Fibroblast of peridontal ligament (primary cell): ENCODE measurements around the gene NPW.

Experiments used
- DNase-seq: peaks from one replicate; pipeline ENCODE4 v3.0.0-alpha.2; 2010; ENCODE audit errors: extremely low read depth

Gene NPW

GRCh38 chr16:2048116-2048543 lies 28.5 kb downstream of the NPW start:
- DNase-seq, result no peak

DNA sequence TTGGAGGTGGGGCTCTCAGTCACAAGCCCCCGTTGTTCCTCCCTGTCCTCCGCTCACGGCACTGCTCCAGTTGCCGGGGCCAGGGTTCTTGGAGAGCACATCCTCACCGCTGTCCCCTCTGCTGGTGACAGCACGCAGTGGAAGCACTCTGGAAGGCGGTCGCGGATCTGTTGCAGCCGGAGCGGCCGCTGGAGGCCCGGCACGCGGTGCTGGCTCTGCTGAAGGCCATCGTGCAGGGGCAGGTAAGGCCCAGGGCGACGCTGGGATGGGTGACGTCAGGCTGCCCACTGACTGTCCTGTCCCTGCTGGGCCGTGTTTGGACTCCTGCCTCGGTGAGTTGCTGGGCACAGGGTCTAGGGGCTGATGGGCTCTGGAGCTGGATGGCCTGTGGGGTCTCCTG lies 33.6 kb downstream of the NPW start:
- DNase-seq, result no peak

DNA sequence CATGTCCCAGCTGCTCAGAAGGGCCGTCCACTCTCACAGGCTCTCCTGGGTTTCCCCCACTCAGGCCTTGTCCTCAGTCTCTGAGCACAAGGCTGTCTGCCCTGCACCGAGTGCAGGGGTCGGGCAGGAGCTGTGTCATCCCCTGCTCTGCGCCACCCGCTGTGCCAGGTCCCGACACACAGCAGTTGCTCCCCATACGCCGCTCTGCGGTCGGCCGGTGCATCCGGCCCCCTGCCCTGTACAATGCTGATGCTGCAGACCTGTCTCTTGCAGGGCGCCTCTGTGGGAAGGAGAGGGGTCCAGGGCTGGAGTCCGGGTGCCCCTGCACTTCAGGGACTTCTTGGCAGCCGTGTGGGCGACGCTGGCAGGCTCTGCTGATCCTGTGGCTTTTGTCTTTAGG lies 34.3 kb downstream of the NPW start:
- DNase-seq, result no peak

GRCh38 chr16:2054543-2055245 lies 35.1 kb downstream of the NPW start:
- no peak for DNase-seq

DNA sequence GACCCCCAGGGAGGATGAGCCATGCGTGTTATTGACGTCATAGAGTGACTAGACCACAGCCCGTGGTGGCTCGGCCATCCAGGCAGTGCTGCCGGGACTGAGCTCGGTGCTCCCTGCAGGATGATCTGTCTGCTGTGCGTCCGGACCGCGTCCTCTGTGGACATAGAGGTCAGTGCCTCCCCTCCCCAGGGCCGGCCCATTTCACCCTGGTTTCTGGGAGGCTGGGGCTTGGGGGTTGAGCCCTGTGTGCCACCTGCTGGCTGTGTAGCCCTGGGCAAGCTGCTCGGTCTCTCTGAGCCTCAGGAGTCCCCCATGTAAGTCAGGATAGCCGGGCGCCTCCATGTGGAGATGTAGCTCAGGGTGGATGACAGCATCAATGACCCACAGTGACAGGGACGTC lies 36.5 kb downstream of the NPW start:
- DNase-seq, result peak; percentile 20

- no peak for DNase-seq
Measured at GRCh38 chr16:2056681-2057407, 37.3 kb downstream of the NPW start.

DNA sequence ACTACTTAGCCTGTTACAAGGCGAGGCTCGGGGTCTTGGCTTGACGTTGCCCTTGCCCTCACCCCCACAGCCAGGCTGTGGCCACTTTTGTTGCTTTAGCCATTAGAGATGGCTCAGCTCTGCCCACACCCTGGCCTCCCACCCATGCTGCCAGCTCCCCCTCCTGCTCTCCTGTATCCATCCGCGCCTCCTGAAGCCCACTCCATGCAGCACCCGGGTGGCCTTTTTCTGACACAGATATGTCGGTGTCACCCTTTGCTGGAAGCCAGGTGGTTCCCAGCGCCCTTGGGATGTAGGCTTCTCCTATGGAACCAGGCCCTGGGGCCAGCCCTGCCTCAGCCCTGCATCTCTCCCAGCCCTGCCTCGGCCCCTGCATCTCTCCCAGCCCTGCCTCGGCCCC lies 37.9 kb downstream of the NPW start:
- no peak for DNase-seq

GRCh38 chr16:2058420-2058819 lies 38.8 kb downstream of the NPW start:
- DNase-seq, result no peak

DNA sequence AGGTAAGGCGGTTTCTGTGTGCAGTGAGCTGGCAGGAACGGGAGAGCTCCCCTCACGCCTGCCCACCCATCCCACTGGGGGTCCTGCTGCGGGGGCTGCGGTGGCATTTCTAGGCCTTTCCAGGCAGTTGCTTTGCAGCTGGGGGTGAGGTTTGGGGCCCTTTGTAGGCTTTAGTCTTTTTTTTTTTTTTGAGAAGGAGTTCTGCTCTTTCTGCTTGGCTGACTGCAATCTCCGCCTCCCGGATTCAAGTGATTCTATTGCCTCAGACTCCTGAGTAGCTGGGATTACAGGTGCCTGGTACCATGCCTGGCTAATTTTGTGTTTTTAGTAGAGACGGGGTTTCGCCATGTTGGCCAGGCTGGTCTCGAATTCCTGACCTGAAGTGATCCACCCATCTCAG lies 39.3 kb downstream of the NPW start:
- DNase-seq, result no peak

DNA sequence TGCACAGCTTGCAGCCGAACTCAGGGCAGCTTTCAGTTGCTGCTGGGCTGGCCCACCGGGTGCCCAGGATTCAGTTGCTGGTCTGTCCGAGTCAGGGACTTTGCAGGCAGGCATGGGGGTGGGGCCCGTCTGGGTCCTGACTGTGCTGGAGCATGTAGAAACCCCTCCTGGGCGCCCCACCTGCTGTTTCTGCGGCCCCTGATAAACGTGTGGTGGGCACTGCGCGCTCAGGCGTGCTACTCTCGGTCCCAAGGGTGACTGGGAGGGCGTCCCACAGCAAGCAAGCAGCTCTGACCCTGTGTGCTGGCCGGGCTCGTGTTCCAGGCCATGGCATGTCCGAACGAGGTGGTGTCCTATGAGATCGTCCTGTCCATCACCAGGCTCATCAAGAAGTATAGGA lies 40.8 kb downstream of the NPW start:
- DNase-seq, result no peak

DNA sequence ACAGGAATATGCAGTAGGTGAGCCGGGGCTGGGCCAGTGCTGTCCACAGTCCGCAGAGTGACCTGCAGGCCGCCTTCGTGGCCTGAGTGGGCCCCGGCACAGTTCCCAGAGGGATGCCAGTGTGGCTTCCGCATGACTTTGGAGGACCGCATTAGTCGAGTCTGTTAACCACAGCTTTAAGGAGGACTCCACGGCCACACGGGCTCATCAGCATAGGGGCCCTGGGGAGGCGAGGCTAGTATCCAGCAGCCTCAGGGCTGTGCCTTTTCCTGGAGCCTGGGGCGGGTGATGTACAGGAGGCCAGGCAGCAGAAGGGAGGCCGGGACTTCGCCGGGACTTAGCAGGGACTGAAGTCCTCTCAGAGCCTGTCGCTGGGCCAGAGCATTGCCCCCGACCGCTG lies 41.4 kb downstream of the NPW start:
- no peak for DNase-seq

GRCh38 chr16:2061526-2061925 lies 41.9 kb downstream of the NPW start:
- no peak for DNase-seq

- no peak for DNase-seq
Measured at GRCh38 chr16:2062801-2063200, 43.2 kb downstream of the NPW start.

GRCh38 chr16:2063861-2064260 lies 44.3 kb downstream of the NPW start:
- DNase-seq, result no peak

GRCh38 chr16:2064368-2064945 lies 44.9 kb downstream of the NPW start:
- no peak for DNase-seq

- DNase-seq, result no peak
Measured at GRCh38 chr16:2066139-2066538, 46.6 kb downstream of the NPW start.
